ENCODE measurements around the gene SOWAHA. TPM values are rescaled to one million over a fixed set of nuclear protein-coding genes. Genes with fewer than 3 reads are reported as not detected.

The SOWAHA gene
- total and polyA plus RNA-seq, 2 of the 4 experiments (the other 2 are of a cell fraction): 0.03 TPM; not detected in 1

GRCh38 chr5:132788508-132788907 is 24.6 kb upstream of the SOWAHA start:
- Histone ChIP-seq H3K9ac (ENCODE audit: low read depth, low read length) (no peak overlapping the region), H3K27ac (ENCODE audit: insufficient read depth, low read length) (no peak overlapping the region), H2AK9ac (replicated peaks; ENCODE audit: low read depth, low read length, poor library complexity) (peak overlapping the region; percentile 46), H4K91ac (ENCODE audit: insufficient read depth, low read depth, low read length) (no peak overlapping the region), H2AFZ (replicated peaks; ENCODE audit: low read length, poor library complexity) (no peak overlapping the region), H3K79me1 (ENCODE audit: low read depth in 1 of 2, low read length in 2 of 2) (no peaks in the 10 kb centered on the region), H3K9me1 (ENCODE audit: insufficient read depth, low read length) (no peaks in the 10 kb centered on the region), H4K20me1 (ENCODE audit: insufficient read depth, low read length) (no peaks in the 10 kb centered on the region), H3K23ac (ENCODE audit: low read depth, low read length) (no peak overlapping the region), H2BK5ac (ENCODE audit: low read depth, low read length, poor library complexity, severe bottlenecking) (no peak overlapping the region), H3K4me2 (ENCODE audit: low read depth, low read length) (no peak overlapping the region), H3K4ac (ENCODE audit: low read depth, low read length) (no peak overlapping the region), H3K4me1 (ENCODE audit: control insufficient read depth, insufficient read depth, low read length) (peaks cover 2% of the 10 kb centered on the region; the same call in 1 of the 2 replicates), H3K4me3 (ENCODE audit: insufficient read depth, low read depth, low read length) (no peak overlapping the region), H3K56ac (ENCODE audit: extremely low read depth, insufficient read depth, low read length) (no peak overlapping the region), H2BK120ac (ENCODE audit: low read depth, low read length) (no peak overlapping the region), H3K18ac (ENCODE audit: low read depth, low read length) (no peak overlapping the region), H3K36me3 (ENCODE audit: control insufficient read depth, insufficient read depth, low read length) (no peaks in the 10 kb centered on the region), H3K14ac (replicated peaks; ENCODE audit: low read depth, low read length) (no peak overlapping the region), H2BK15ac (ENCODE audit: low read depth, low read length) (no peak overlapping the region; the same call in 2 of the 3 replicates), H3K27me3 (ENCODE audit: control insufficient read depth, insufficient read depth, low read length) (peaks cover 12% of the 10 kb centered on the region), H2AK5ac (ENCODE audit: low read depth, low read length) (no peak overlapping the region), H4K8ac (ENCODE audit: low read depth in 2 of 2, low read length in 2 of 2) (no peak overlapping the region), H4K5ac (ENCODE audit: low read depth, low read length) (no peak overlapping the region), H2BK20ac (ENCODE audit: low read depth, low read length) (no peak overlapping the region), H3K9me3 (ENCODE audit: control insufficient read depth, insufficient read depth, low read length) (no peaks in the 10 kb centered on the region)
- no CpG with 5 or more reads among the region's 1 CpG for whole genome bisulfite sequencing, 2 experiments (ENCODE audit: extremely low coverage in 2 of 2, insufficient read length in 1 of 2)
- TF ChIP-seq RCOR1 (IDR thresholded peaks at IDR 0.05; ENCODE audit: insufficient replicate concordance, low read length) (no peak), CHD1 (IDR thresholded peaks at IDR 0.05; ENCODE audit: low read depth, low read length) (no peak), RFX5 (IDR thresholded peaks at IDR 0.05; ENCODE audit: low read depth, low read length) (no peak), POLR2A (IDR thresholded peaks at IDR 0.05; ENCODE audit: low read depth, low read length) (no peak), FOS (IDR thresholded peaks at IDR 0.05; ENCODE audit: low read depth, low read length) (no peak), BHLHE40 (IDR thresholded peaks at IDR 0.05; ENCODE audit: low read depth, low read length) (no peak), ELK1 (IDR thresholded peaks at IDR 0.05; ENCODE audit: borderline replicate concordance, low read depth, low read length) (no peak), SMC3 (IDR thresholded peaks at IDR 0.05; ENCODE audit: low read depth, low read length) (no peak), USF2 (IDR thresholded peaks at IDR 0.05; ENCODE audit: low read depth, low read length) (no peak), MXI1 (IDR thresholded peaks at IDR 0.05; ENCODE audit: borderline replicate concordance, low read depth, low read length) (no peak), MAZ (IDR thresholded peaks at IDR 0.05; ENCODE audit: borderline replicate concordance, low read depth, low read length) (no peak)
- TF ChIP-seq, protein P1, sequence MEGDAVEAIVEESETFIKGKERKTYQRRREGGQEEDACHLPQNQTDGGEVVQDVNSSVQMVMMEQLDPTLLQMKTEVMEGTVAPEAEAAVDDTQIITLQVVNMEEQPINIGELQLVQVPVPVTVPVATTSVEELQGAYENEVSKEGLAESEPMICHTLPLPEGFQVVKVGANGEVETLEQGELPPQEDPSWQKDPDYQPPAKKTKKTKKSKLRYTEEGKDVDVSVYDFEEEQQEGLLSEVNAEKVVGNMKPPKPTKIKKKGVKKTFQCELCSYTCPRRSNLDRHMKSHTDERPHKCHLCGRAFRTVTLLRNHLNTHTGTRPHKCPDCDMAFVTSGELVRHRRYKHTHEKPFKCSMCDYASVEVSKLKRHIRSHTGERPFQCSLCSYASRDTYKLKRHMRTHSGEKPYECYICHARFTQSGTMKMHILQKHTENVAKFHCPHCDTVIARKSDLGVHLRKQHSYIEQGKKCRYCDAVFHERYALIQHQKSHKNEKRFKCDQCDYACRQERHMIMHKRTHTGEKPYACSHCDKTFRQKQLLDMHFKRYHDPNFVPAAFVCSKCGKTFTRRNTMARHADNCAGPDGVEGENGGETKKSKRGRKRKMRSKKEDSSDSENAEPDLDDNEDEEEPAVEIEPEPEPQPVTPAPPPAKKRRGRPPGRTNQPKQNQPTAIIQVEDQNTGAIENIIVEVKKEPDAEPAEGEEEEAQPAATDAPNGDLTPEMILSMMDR (conservative IDR thresholded peaks at IDR 0.05; ENCODE audit: low read depth, low read length): no peak
- ChIA-PET CTCF (no interaction called here), POLR2A (ENCODE audit: unreplicated experiment) (no interaction called here)
- BruUV-seq (replicated peaks): no TSS peak
- DNase-seq: no peak
- in situ Hi-C loops (cut with MboI; ENCODE audit: low sequenced_read_pairs): no loop called here
- intact Hi-C loops (cut with micrococcal nuclease): no loop called here
- no peak for ATAC-seq (ENCODE audit: low read depth)
- dilution Hi-C loops (cut with HindIII; ENCODE audit: low sequenced_read_pairs, unreplicated experiment): no loop called here
